SK-N-SH treated with all-trans-retinoic acid at 6 μM for 48 hours (cell line): ENCODE measurements around the gene CRKL.

ENCODE experiments used
- ATAC-seq: fragments of 200-7000 bp; cut with Tn5 transposase; 3 replicates; pipeline ENCODE4 v1.9.1; 2020; ENCODE audit warnings: mild to moderate bottlenecking, moderate library complexity
- ARNTL ChIP-seq: fragments of 450-650 bp; formaldehyde crosslinking; IDR thresholded peaks from 2 replicates; pipeline ENCODE4 v1.5.0; 2020; ENCODE audit warnings: low read depth, mild to moderate bottlenecking, moderate library complexity, borderline replicate concordance
- BACH2 ChIP-seq: fragments of 250-450 bp; sonication (Bioruptor Pico); IDR thresholded peaks from 2 replicates; pipeline ENCODE4 v1.9.0; 2021; ENCODE audit warnings: mild to moderate bottlenecking, borderline replicate concordance
- CREB5 ChIP-seq: fragments of 250-450 bp; sonication (Bioruptor Pico); IDR thresholded peaks from 2 replicates; pipeline ENCODE4 v1.5.1; 2020; ENCODE audit warnings: low read depth, mild to moderate bottlenecking, moderate library complexity
- CSDC2 ChIP-seq: fragments of 250-450 bp; sonication (Bioruptor Pico); IDR thresholded peaks from 2 replicates; pipeline ENCODE4 v1.5.0; 2020; ENCODE audit warnings: mild to moderate bottlenecking, moderate library complexity
- ESRRG ChIP-seq: fragments of 250-450 bp; sonication (Bioruptor Pico); IDR thresholded peaks from 2 replicates; pipeline ENCODE4 v1.6.1; 2021; ENCODE audit warnings: mild to moderate bottlenecking
- GLIS3 ChIP-seq: fragments of 250-450 bp; sonication (Bioruptor Pico); IDR thresholded peaks from 2 replicates; pipeline ENCODE4 v1.5.0; 2020; ENCODE audit warnings: mild to moderate bottlenecking, moderate library complexity
- ISL1 ChIP-seq: fragments of 250-450 bp; sonication (Bioruptor Pico); IDR thresholded peaks from 2 replicates; pipeline ENCODE4 v2.1.2; 2022; ENCODE audit warnings: mild to moderate bottlenecking, moderate library complexity
- OSR1 ChIP-seq: fragments of 250-450 bp; sonication (Bioruptor Pico); IDR thresholded peaks from 2 replicates; pipeline ENCODE4 v1.8.0; 2022; ENCODE audit warnings: moderate library complexity, mild to moderate bottlenecking, inconsistent platforms
- PATZ1 ChIP-seq: fragments of 250-450 bp; sonication (Bioruptor Pico); IDR thresholded peaks from 2 replicates; pipeline ENCODE4 v1.8.0; 2020; ENCODE audit warnings: mild to moderate bottlenecking, moderate library complexity, borderline replicate concordance
- POU6F1 ChIP-seq: fragments of 250-450 bp; sonication (Bioruptor Pico); IDR thresholded peaks from 2 replicates; pipeline ENCODE4 v1.8.0; 2021; ENCODE audit warnings: low read depth, mild to moderate bottlenecking, moderate library complexity, borderline replicate concordance
- PPARA ChIP-seq: fragments of 250-450 bp; sonication (Bioruptor Pico); IDR thresholded peaks from 2 replicates; pipeline ENCODE4 v1.5.0; 2020; ENCODE audit warnings: mild to moderate bottlenecking, borderline replicate concordance
- RARB ChIP-seq: fragments of 250-450 bp; sonication (Bioruptor Pico); IDR thresholded peaks from 2 replicates; pipeline ENCODE4 v1.8.0; 2021; ENCODE audit warnings: mild to moderate bottlenecking, moderate library complexity
- SNAI2 ChIP-seq: fragments of 250-450 bp; sonication (Bioruptor Pico); IDR thresholded peaks from 2 replicates; pipeline ENCODE4 v1.5.0; 2020; ENCODE audit warnings: mild to moderate bottlenecking, moderate library complexity
- TCF4 ChIP-seq: fragments of 250-450 bp; sonication (Bioruptor Pico); IDR thresholded peaks from 2 replicates; pipeline ENCODE4 v1.8.0; 2021; ENCODE audit warnings: mild to moderate bottlenecking, moderate library complexity, borderline replicate concordance
- TOX ChIP-seq: fragments of 250-450 bp; sonication (Bioruptor Pico); IDR thresholded peaks from 2 replicates; pipeline ENCODE4 v1.8.0; 2021; ENCODE audit warnings: mild to moderate bottlenecking, moderate library complexity, borderline replicate concordance
- ZC3H10 ChIP-seq: fragments of 250-450 bp; sonication (Bioruptor Pico); IDR thresholded peaks from 2 replicates; pipeline ENCODE4 v1.5.1; 2021; ENCODE audit warnings: mild to moderate bottlenecking, moderate library complexity
- ZFP3 ChIP-seq: fragments of 250-450 bp; sonication (Bioruptor Pico); IDR thresholded peaks from 2 replicates; pipeline ENCODE4 v1.5.0; 2020; ENCODE audit warnings: mild to moderate bottlenecking, moderate library complexity
- ZFP30 ChIP-seq: fragments of 450-650 bp; formaldehyde crosslinking; IDR thresholded peaks from 2 replicates; pipeline ENCODE4 v1.5.0; 2022; ENCODE audit warnings: mild to moderate bottlenecking, moderate library complexity
- ZNF565 ChIP-seq: fragments of 450-650 bp; formaldehyde crosslinking; conservative IDR thresholded peaks from 2 replicates; pipeline ENCODE4 v1.5.0; 2020; ENCODE audit warnings: low read depth, mild to moderate bottlenecking, moderate library complexity
- ZNF70 ChIP-seq: fragments of 450-650 bp; formaldehyde crosslinking; IDR thresholded peaks from 2 replicates; pipeline ENCODE4 v1.5.0; 2020; ENCODE audit warnings: mild to moderate bottlenecking, moderate library complexity
- ZNF8 ChIP-seq: fragments of 450-650 bp; formaldehyde crosslinking; IDR thresholded peaks from 2 replicates; pipeline ENCODE4 v1.5.0; 2020; ENCODE audit warnings: mild to moderate bottlenecking, moderate library complexity
- TF ChIP-seq, protein P1 (sequence below): fragments of 250-450 bp; sonication (Bioruptor Pico); IDR thresholded peaks from 2 replicates; pipeline ENCODE4 v1.5.1; 2021; ENCODE audit warnings: mild to moderate bottlenecking, moderate library complexity

CRKL gene

GRCh38 chr22:20956258-20957101, 39.3 kb downstream of the CRKL start:
- TF ChIP-seq ZFP3 = no peak
- TF ChIP-seq ZNF70 (CRISPR knock-in tag) = no peak
- no peak for TF ChIP-seq RARB
- TF ChIP-seq ZNF8 (CRISPR knock-in tag) = no peak
- no peak for TF ChIP-seq PPARA (CRISPR knock-in tag)
- no peak for TF ChIP-seq ARNTL
- TF ChIP-seq ZNF565 (CRISPR knock-in tag) = no peak
- TF ChIP-seq ZFP30 (CRISPR knock-in tag) = no peak
- no peak for TF ChIP-seq PATZ1
- peak; percentile 32 for ATAC-seq

- TF ChIP-seq ZNF70 (CRISPR knock-in tag) = no peak
- TF ChIP-seq TOX (CRISPR knock-in tag) = no peak
- TF ChIP-seq ESRRG (CRISPR knock-in tag) = no peak
- TF ChIP-seq ZC3H10 (CRISPR knock-in tag) = no peak
- TF ChIP-seq POU6F1 = no peak
- TF ChIP-seq RARB = no peak
- TF ChIP-seq, all 23 proteins: peak for 0
- no peak; the same call in 1 of the 3 replicates for ATAC-seq
Observed at GRCh38 chr22:20957102-20957682, 40.0 kb downstream of the CRKL start.

DNA sequence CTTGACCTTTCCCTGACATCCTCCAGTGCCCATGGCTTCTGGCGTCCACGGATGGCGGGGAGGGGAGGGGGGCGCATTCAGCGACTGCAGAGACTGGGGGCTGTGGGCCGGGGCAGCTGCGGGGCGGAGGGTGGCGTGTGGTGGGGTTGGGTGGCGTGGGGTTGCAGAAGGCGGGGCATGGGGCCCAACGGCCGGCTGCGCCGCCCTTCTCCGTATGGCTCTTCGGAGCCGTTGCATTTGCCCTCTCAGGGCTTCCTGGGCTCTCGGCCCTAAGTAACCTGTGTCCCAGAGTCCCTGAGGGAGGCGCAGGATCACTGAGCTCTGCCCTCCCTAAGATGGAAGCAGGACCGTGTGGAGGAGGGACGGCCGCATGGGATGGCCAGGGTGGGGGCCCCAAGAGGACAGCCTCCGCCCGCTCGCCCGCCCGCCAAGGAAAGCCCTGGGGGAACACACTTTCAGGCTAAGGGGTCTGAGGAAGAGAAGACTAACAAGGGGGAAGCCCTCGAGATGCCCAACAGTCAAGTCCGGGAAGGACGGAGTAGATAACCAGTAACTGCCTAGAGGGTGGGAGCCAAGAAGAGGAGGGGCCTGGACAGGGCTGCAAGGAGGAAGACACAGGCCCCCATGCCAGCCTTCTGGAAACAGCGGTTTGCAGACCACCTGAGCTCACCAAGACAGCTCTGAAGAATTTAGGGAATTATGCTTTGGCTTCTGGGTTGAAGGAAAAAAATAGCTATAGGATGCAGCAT, 40.6 kb downstream of the CRKL start:
- TF ChIP-seq OSR1 (CRISPR knock-in tag) (no peak), ZNF565 (CRISPR knock-in tag) (no peak), ZNF8 (CRISPR knock-in tag) (no peak), BACH2 (CRISPR knock-in tag) (no peak), ZFP30 (CRISPR knock-in tag) (no peak), ZC3H10 (CRISPR knock-in tag) (no peak), ZFP3 (no peak)
- ATAC-seq = no peak

- ATAC-seq = no peak
- TF ChIP-seq CSDC2 (CRISPR knock-in tag) (no peak), PPARA (CRISPR knock-in tag) (no peak), TCF4 (CRISPR knock-in tag) (no peak), ZNF8 (CRISPR knock-in tag) (no peak)
Observed at GRCh38 chr22:20959578-20960461, 42.6 kb downstream of the CRKL start.

GRCh38 chr22:20960609-20961008, 43.4 kb downstream of the CRKL start:
- TF ChIP-seq SNAI2 (CRISPR knock-in tag) = no peak
- TF ChIP-seq GLIS3 (CRISPR knock-in tag) = no peak
- TF ChIP-seq RARB = no peak
- TF ChIP-seq PPARA (CRISPR knock-in tag) = no peak
- no peak for TF ChIP-seq CREB5 (CRISPR knock-in tag)
- no peak for TF ChIP-seq ZFP3
- no peak for TF ChIP-seq ISL1 (CRISPR knock-in tag)
- no peak for TF ChIP-seq TCF4 (CRISPR knock-in tag)
- no peak for TF ChIP-seq BACH2 (CRISPR knock-in tag)
- no peak for TF ChIP-seq TOX (CRISPR knock-in tag)
- no peak for TF ChIP-seq ZNF565 (CRISPR knock-in tag)
- TF ChIP-seq OSR1 (CRISPR knock-in tag) = no peak
- TF ChIP-seq, protein P1, sequence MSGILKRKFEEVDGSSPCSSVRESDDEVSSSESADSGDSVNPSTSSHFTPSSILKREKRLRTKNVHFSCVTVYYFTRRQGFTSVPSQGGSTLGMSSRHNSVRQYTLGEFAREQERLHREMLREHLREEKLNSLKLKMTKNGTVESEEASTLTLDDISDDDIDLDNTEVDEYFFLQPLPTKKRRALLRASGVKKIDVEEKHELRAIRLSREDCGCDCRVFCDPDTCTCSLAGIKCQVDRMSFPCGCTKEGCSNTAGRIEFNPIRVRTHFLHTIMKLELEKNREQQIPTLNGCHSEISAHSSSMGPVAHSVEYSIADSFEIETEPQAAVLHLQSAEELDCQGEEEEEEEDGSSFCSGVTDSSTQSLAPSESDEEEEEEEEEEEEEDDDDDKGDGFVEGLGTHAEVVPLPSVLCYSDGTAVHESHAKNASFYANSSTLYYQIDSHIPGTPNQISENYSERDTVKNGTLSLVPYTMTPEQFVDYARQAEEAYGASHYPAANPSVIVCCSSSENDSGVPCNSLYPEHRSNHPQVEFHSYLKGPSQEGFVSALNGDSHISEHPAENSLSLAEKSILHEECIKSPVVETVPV (CRISPR knock-in tag) = no peak
- no peak for TF ChIP-seq ARNTL
- TF ChIP-seq ZC3H10 (CRISPR knock-in tag) = no peak
- ATAC-seq = no peak
